IPS-20b (cell line): ENCODE measurements around the gene TOR4A.

Experiments
- H3K27ac ChIP-seq: one replicate; pipeline ENCODE4 v1.5.1; 2013; ENCODE audit warnings: low read length
- H3K27me3 ChIP-seq: 2 replicates; pipeline ENCODE4 v1.6.1; 2013; ENCODE audit warnings: mild to moderate bottlenecking, low read length, inconsistent platforms; ENCODE audit not compliant: insufficient read depth
- H3K36me3 ChIP-seq: 2 replicates; pipeline ENCODE4 v1.6.1; 2013; ENCODE audit warnings: low read depth, mild to moderate bottlenecking, inconsistent platforms, low read length, moderate library complexity; ENCODE audit not compliant: insufficient read depth
- H3K4me1 ChIP-seq: 2 replicates; pipeline ENCODE4 v1.6.1; 2013; ENCODE audit warnings: mild to moderate bottlenecking, control low read depth, inconsistent platforms, low read length, moderate library complexity; ENCODE audit not compliant: insufficient read depth
- H3K4me3 ChIP-seq: 2 replicates; pipeline ENCODE4 v1.5.1; 2013; ENCODE audit warnings: mild to moderate bottlenecking, low read length, inconsistent platforms
- H3K9ac ChIP-seq: 2 replicates; pipeline ENCODE4 v1.6.1; 2013; ENCODE audit warnings: low read depth, mild to moderate bottlenecking, inconsistent platforms, low read length, moderate library complexity
- H3K9me3 ChIP-seq: 2 replicates; pipeline ENCODE4 v1.6.1; 2013; ENCODE audit warnings: mild to moderate bottlenecking, low read depth, low read length, inconsistent platforms; ENCODE audit not compliant: insufficient read depth

TOR4A gene

DNA sequence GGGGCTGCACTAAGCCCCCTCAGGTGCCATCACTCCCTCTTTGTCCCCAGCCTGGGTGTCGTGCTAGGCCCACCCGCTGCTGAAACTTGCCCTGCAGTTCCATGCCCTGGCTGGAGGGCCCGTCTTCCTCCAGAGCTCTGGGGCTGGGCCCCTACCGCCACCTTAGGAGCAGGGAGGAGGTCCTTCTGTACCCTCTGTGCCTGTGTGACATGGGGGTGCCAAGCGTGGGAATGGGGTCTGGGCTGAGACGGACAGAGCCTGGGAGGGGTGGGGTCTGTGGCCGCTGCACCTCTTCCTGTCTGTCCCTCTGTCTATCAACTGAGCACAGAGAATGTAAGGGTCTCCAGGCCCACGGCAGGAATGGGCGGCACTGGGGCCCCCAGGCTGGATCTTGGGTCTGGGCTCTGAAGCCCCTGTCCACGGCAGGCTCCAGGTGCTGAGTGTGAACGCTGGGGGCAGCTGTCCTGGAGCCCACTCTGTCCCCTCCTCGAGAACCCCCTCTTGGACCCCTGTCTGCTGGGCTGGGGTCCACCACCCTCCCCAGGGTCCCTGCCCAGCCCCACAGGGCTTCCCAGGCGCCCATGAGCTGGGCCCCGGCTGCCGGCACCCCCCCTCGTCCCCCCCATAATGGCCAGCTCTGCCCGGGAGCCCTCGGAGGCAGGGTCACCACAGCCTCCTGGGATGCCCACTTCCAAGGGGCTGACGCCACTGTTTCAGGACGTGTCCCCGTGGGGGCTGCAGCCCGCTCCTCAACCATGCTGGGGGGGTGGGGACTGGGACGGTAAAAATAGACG, 40.4 kb downstream of the TOR4A start:
- H3K4me1 ChIP-seq, result no peaks in the 10 kb centered on the region; the same call in 1 of the 2 replicates
- H3K9me3 ChIP-seq, result no peaks in the 10 kb centered on the region
- H3K36me3 ChIP-seq, result no peaks in the 10 kb centered on the region
- H3K4me3 ChIP-seq, result no peak overlapping the region
- no peak overlapping the region for H3K27ac ChIP-seq
- H3K27me3 ChIP-seq, result no peaks in the 10 kb centered on the region; the same call in 1 of the 2 replicates
- H3K9ac ChIP-seq, result no peak overlapping the region

DNA sequence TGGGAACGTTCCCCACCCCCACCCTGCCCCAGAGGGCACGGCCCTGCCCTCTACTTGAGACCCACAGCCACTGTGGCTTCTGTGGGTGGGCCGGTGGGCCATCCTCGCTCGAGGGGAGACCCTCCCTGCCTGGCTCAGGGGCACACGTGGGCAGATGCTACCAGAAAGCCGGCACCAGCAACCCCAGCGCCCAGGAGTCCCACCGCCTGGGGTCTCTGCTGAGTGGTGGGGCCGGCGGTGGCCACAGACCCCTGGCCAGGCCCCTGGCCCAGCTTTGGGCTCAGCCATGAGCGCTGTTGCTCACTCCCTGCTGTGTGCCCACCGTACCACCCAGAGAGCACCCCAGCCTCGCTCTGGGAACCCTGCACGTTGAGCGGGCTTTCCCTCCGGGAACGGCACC, 41.1 kb downstream of the TOR4A start:
- no peaks in the 10 kb centered on the region for H3K9me3 ChIP-seq
- H3K36me3 ChIP-seq, result no peaks in the 10 kb centered on the region
- H3K9ac ChIP-seq, result no peak overlapping the region
- no peak overlapping the region for H3K27ac ChIP-seq
- H3K27me3 ChIP-seq, result no peaks in the 10 kb centered on the region; the same call in 1 of the 2 replicates
- H3K4me3 ChIP-seq, result no peak overlapping the region
- H3K4me1 ChIP-seq, result no peaks in the 10 kb centered on the region; the same call in 1 of the 2 replicates

DNA sequence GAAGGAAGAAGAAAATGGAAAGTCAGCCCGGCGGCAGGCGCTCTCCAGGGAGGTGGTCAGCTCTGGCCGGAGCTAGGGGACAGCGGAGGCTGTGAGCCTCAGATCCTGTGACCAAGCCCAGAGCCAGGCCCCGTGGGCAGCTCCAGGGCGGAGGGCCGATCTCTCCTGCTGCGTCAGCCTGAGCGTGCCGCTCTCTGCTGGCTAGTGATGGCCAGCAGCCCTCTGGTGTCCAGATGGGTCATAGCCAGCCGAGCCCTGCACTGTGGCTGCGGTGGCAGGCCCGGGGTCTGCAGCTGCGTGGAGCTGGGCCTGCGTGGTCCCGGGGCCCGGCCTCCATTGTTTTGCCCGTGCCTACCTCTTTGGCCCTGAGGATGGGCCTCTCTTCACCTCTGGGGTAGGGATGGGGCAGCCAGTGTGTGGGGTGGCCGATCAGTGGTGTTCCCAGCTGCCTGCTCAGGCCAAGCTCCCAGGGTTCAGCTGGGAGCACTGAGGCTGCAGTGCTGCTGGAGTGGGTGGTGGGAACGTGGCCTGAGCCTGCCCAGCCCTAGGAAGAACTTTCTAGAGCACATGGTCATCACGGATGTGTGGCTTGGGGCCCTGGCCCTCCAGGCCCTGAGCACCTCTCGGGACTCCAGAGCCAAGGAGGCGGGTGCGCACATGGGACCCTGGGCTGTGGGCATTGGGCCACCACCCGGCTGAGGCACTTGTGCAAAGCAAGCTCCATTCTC, 41.6 kb downstream of the TOR4A start:
- H3K9ac ChIP-seq, result no peak overlapping the region
- H3K4me3 ChIP-seq, result no peak overlapping the region
- H3K9me3 ChIP-seq, result no peaks in the 10 kb centered on the region
- no peaks in the 10 kb centered on the region for H3K36me3 ChIP-seq
- H3K27ac ChIP-seq, result no peak overlapping the region
- no peaks in the 10 kb centered on the region; the same call in 1 of the 2 replicates for H3K4me1 ChIP-seq
- no peaks in the 10 kb centered on the region; the same call in 1 of the 2 replicates for H3K27me3 ChIP-seq

DNA sequence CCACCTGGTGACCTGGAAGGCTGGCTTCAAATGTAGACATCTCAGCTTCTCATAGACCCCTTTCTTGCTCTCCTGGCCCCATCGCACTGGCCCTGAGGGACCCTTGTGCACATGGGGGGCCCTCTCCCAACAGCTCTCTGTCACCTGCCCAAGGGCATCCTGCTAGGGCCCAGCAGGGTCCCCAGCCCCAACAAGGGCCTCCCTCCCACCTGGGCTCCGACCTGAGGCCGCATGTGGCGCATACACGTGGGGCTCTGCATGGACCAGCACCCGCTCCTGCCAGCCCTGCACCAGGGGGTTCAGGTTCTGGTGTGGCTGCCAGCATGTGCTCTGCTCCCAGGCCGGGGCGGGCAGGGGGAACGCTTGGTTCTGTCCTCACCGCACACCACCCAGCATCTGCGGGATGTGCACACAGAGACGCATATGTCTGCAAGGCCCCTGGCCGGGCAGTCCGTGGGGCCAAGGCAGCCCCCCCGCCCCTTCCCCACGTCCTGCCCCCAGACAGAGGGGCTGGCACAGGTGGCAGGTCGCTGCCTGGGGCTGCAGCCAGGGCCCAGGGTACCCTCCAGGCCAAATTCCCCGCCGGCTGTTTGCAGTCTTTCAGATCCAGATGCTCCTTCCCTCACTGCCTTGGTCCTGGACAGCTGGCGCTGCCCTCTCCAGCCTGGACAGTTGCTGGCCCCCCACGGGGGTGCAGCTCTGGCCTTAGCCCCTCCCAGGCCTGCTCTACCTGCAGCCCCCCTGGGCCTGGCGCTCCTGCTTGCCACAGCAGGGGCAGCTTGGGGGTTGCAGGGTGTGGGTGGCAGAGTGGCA, 42.4 kb downstream of the TOR4A start:
- Histone ChIP-seq H3K4me3 (no peak overlapping the region), H3K36me3 (no peaks in the 10 kb centered on the region), H3K9ac (no peak overlapping the region)

DNA sequence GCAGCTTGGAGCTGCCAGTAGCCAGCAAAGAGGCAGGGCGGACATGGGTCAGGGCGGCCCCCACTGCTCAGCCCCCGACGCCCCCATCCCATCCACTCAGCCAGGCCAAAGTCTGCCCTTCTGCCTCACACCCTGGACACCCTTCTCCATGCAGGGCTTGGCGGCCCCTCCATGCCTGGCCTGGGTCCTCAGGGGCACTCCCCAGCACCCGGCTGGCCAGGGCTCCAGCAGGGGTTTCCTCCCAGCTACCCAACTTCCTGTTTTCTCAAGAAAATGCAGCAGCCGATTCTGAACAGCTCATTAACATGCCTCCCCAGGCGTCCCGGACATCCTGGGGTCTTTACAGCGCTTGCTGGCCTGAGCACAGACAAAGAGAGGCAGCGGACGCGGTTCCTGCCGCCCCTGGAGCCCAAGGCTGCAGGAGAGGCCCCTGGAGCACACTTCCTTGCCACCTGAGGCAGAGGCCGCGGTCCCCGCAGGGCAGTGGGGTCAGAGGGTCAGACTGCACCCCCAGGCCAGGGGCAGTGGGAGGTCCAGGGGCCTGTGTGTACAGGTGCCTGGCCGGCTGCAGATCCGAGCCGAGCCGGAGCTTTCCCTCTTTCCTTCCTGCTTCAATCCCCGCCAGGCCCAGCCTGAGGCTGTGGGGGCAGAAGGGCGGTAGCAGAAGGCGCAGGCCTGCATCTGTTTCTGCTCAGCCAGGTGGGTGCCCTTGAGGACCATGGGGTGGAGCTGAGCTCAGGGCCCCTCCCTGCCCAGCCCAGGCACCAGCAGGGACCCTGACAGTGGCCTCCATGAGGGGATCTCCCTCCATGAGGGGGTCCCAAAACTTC, 43.2 kb downstream of the TOR4A start:
- Histone ChIP-seq H3K9ac (peak overlapping the region; percentile 27; the same call in 1 of the 2 replicates), H3K27me3 (no peaks in the 10 kb centered on the region; the same call in 1 of the 2 replicates), H3K4me1 (no peaks in the 10 kb centered on the region; the same call in 1 of the 2 replicates), H3K27ac (no peak overlapping the region), H3K9me3 (no peaks in the 10 kb centered on the region), H3K4me3 (no peak overlapping the region), H3K36me3 (no peaks in the 10 kb centered on the region)

More for the DNA sequence above, 42.4 kb downstream of the TOR4A start:
- no peaks in the 10 kb centered on the region; the same call in 1 of the 2 replicates for H3K4me1 ChIP-seq
- no peaks in the 10 kb centered on the region for H3K9me3 ChIP-seq
- no peak overlapping the region for H3K27ac ChIP-seq
- no peaks in the 10 kb centered on the region; the same call in 1 of the 2 replicates for H3K27me3 ChIP-seq

DNA sequence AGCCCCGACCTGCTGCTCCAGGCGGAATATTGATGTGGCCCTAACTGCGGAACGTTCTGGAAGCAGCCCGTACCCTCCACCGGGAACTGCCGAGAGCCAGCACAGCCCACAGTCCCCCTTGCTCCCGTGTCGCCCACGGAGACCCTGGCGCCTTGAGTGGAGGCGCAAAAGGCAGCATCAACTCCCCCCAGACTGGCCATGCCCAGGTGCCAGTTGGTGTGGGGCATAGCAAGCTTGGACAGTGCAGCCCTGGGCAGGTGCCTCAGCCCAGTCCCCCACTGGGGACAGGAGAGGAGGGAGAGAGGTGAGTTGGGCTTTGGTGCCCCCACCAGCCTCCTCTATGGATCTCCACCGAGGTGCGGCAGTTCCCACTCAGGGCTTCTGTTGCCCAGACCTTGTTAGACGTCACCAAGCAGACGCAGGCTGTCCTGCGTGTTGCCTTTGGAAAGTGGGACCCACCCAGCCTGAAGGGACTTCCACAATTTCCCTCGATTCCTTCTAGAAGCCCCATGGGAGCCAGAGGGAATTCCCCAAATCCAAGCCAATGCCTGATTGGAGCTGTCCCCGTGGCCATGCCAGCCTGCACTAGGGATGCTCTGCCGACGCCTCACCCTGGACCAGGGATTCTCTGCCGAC, 44.3 kb downstream of the TOR4A start:
- no peaks in the 10 kb centered on the region for H3K9me3 ChIP-seq
- no peaks in the 10 kb centered on the region; the same call in 1 of the 2 replicates for H3K4me1 ChIP-seq
- no peaks in the 10 kb centered on the region; the same call in 1 of the 2 replicates for H3K27me3 ChIP-seq
- H3K36me3 ChIP-seq, result no peaks in the 10 kb centered on the region
- H3K27ac ChIP-seq, result no peak overlapping the region
- H3K4me3 ChIP-seq, result no peak overlapping the region
- H3K9ac ChIP-seq, result no peak overlapping the region

DNA sequence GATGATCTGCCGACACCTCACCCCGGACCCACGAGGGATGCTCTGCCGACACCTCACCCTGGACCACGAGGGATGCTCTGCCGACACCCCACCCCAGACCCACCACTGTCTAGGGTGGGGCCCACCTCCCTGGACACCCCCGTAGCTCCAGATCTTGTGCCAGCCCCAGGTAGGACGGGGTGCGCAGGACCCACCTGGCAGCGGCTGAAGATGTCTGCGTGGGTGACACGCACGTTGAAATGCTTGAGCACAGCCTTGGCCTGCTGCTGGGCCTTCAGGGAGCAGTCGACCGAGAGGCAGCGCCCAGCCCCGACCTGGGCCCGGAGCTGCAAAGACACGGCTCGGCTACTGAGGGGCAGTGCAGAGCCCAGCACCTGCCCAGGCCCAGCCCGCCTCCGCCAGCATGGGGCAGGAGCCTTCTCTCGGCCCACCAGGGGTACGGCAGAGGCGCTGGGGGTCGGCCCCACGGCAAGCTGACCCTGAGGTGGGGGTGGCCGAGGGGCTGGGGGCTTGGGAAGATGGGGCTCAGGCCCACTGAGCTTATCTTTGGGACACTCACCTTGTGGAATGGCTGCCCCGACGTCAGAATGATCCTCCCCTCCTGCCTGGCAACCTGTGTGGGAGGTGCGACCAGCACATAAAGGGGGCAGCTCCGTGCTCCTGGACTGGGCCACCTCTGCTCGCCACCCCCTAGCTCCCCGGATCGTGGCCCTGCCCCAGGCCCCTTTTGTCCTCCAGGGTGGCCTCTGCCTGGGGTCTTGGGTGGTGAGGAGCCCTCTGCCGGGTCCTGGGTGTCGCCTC, 46.2 kb downstream of the TOR4A start:
- peaks cover 6% of the 10 kb centered on the region; the same call in 1 of the 2 replicates for H3K9me3 ChIP-seq

DNA sequence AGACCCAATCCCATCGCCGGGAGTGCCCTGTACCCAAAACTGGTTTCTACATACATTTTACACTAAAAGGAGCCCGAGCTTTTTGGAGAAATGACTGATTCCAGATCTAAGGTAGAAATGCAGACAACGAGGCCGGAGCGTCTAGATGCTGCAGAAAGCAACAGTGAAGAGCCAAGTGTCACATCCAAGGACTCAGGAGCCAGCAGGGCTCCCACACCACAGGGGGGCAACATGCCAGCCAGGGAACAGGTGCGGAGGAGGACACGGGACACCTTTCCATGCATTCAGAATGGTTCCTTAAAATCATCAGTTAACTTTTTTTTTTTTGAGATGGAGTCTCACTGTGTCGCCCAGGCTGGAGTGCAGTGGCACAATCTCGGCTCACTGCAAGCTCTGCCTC, 47.6 kb downstream of the TOR4A start:
- Histone ChIP-seq H3K27me3 (no peaks in the 10 kb centered on the region), H3K9ac (no peak overlapping the region), H3K9me3 (peaks cover 9% of the 10 kb centered on the region; the same call in 1 of the 2 replicates), H3K27ac (no peak overlapping the region), H3K4me1 (no peaks in the 10 kb centered on the region; the same call in 1 of the 2 replicates), H3K4me3 (no peak overlapping the region), H3K36me3 (no peaks in the 10 kb centered on the region)

More for the DNA sequence above, 46.2 kb downstream of the TOR4A start:
- H3K36me3 ChIP-seq, result no peaks in the 10 kb centered on the region
- no peak overlapping the region for H3K27ac ChIP-seq
- no peaks in the 10 kb centered on the region; the same call in 1 of the 2 replicates for H3K4me1 ChIP-seq
- H3K27me3 ChIP-seq, result no peaks in the 10 kb centered on the region
- H3K4me3 ChIP-seq, result no peak overlapping the region
- H3K9ac ChIP-seq, result no peak overlapping the region

DNA sequence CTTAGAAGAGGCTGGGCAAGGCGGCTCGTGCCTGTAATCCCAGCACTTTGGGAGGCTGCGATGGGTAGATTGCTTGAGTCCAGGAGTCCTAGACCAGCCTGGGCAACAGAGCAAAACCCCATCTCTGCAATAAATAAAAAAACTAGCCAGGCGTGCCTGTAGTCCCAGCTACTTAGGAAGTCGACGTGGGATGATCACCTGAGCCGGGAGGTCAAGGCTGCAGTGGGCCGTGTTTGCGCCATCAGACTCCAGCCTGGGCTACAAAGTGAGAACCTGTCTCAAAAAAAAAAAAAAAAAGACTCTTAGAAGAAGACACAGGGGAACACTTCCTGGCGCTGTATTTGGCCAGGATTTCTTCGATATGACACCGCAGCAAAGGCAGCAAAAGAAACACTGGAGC, 48.3 kb downstream of the TOR4A start:
- no peaks in the 10 kb centered on the region for H3K27me3 ChIP-seq
- no peak overlapping the region for H3K27ac ChIP-seq
- no peak overlapping the region for H3K4me3 ChIP-seq
- H3K9ac ChIP-seq, result no peak overlapping the region
- H3K36me3 ChIP-seq, result no peaks in the 10 kb centered on the region
- no peaks in the 10 kb centered on the region; the same call in 1 of the 2 replicates for H3K4me1 ChIP-seq
- peaks cover 16% of the 10 kb centered on the region; the same call in 1 of the 2 replicates for H3K9me3 ChIP-seq
